Measurements from ENCODE around the gene KRT23.

The KRT23 gene

GRCh38 chr17:40915721-40916256 lies 21.7 kb downstream of the KRT23 start:
- TF ChIP-seq, protein P1, sequence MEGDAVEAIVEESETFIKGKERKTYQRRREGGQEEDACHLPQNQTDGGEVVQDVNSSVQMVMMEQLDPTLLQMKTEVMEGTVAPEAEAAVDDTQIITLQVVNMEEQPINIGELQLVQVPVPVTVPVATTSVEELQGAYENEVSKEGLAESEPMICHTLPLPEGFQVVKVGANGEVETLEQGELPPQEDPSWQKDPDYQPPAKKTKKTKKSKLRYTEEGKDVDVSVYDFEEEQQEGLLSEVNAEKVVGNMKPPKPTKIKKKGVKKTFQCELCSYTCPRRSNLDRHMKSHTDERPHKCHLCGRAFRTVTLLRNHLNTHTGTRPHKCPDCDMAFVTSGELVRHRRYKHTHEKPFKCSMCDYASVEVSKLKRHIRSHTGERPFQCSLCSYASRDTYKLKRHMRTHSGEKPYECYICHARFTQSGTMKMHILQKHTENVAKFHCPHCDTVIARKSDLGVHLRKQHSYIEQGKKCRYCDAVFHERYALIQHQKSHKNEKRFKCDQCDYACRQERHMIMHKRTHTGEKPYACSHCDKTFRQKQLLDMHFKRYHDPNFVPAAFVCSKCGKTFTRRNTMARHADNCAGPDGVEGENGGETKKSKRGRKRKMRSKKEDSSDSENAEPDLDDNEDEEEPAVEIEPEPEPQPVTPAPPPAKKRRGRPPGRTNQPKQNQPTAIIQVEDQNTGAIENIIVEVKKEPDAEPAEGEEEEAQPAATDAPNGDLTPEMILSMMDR (IDR thresholded peaks at IDR 0.05; ENCODE audit: low read depth, low read length) = no peak
- DNase-seq = no peak
- H3K36me3 ChIP-seq = no peaks in the 10 kb centered on the region
- H3K4me3 ChIP-seq (ENCODE audit: low read depth, low read length) = no peak overlapping the region
- H3K27me3 ChIP-seq (ENCODE audit: insufficient read depth, low read depth, severe bottlenecking) = no peaks in the 10 kb centered on the region
- no peak overlapping the region for H3K27ac ChIP-seq
- H3K9me3 ChIP-seq (ENCODE audit: severe bottlenecking) = no peaks in the 10 kb centered on the region

DNA sequence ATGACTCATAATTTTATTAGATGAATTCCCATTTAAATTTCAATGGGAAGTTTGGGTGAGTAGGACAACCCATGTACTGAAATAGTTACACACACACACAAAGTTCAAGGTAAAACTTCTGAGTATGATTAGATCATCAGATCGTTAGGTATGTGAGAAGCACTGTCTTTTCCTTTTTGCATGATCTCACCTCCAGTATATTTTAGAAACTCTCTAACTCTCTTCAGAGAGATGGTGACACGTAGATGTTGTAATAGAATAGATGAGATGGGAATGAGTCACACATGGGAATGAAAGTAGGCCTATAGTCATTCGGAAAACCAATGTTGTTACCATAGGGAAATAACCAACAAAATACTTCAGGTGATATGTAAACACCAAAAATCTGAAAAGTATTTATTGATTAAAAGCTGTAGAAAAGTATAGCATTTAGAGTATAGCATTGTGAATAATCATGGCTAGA lies 22.2 kb downstream of the KRT23 start:
- no peak for DNase-seq
- Histone ChIP-seq H3K27me3 (ENCODE audit: insufficient read depth, low read depth, severe bottlenecking) (no peaks in the 10 kb centered on the region), H3K36me3 (no peaks in the 10 kb centered on the region), H3K9me3 (ENCODE audit: severe bottlenecking) (no peaks in the 10 kb centered on the region), H3K27ac (no peak overlapping the region), H3K4me3 (ENCODE audit: low read depth, low read length) (no peak overlapping the region)
- TF ChIP-seq, protein P1 (IDR thresholded peaks at IDR 0.05; ENCODE audit: low read depth, low read length) = no peak

- Histone ChIP-seq H3K4me3 (ENCODE audit: low read depth, low read length) (no peak overlapping the region), H3K36me3 (no peaks in the 10 kb centered on the region), H3K27ac (no peak overlapping the region), H3K27me3 (ENCODE audit: insufficient read depth, low read depth, severe bottlenecking) (no peaks in the 10 kb centered on the region), H3K9me3 (ENCODE audit: severe bottlenecking) (no peaks in the 10 kb centered on the region)
- no peak for DNase-seq
- TF ChIP-seq, protein P1 (IDR thresholded peaks at IDR 0.05; ENCODE audit: low read depth, low read length) = no peak
These were observed 23.2 kb downstream of the KRT23 start for GRCh38 chr17:40914075-40914855.

GRCh38 chr17:40912486-40913210 lies 24.8 kb downstream of the KRT23 start:
- Histone ChIP-seq H3K27ac (no peak overlapping the region), H3K27me3 (ENCODE audit: insufficient read depth, low read depth, severe bottlenecking) (peaks cover 13% of the 10 kb centered on the region), H3K9me3 (ENCODE audit: severe bottlenecking) (no peaks in the 10 kb centered on the region), H3K4me3 (ENCODE audit: low read depth, low read length) (no peak overlapping the region), H3K36me3 (no peaks in the 10 kb centered on the region)
- DNase-seq = no peak
- TF ChIP-seq, protein P1 (IDR thresholded peaks at IDR 0.05; ENCODE audit: low read depth, low read length) = no peak

GRCh38 chr17:40910441-40910841 lies 27.0 kb downstream of the KRT23 start:
- H3K9me3 ChIP-seq (ENCODE audit: severe bottlenecking) = no peaks in the 10 kb centered on the region
- TF ChIP-seq, protein P1 (IDR thresholded peaks at IDR 0.05; ENCODE audit: low read depth, low read length) = no peak
- peaks cover 33% of the 10 kb centered on the region for H3K27me3 ChIP-seq (ENCODE audit: insufficient read depth, low read depth, severe bottlenecking)
- no peak overlapping the region for H3K4me3 ChIP-seq (ENCODE audit: low read depth, low read length)
- H3K27ac ChIP-seq = no peak overlapping the region
- no peaks in the 10 kb centered on the region for H3K36me3 ChIP-seq
- no peak for DNase-seq

All from WERI-Rb-1 (cell line).